ENCODE data around the gene UBAP2. TPM values are rescaled to one million over a fixed set of nuclear protein-coding genes. Genes with fewer than 3 reads are reported as not detected.

Gene UBAP2, protein sequence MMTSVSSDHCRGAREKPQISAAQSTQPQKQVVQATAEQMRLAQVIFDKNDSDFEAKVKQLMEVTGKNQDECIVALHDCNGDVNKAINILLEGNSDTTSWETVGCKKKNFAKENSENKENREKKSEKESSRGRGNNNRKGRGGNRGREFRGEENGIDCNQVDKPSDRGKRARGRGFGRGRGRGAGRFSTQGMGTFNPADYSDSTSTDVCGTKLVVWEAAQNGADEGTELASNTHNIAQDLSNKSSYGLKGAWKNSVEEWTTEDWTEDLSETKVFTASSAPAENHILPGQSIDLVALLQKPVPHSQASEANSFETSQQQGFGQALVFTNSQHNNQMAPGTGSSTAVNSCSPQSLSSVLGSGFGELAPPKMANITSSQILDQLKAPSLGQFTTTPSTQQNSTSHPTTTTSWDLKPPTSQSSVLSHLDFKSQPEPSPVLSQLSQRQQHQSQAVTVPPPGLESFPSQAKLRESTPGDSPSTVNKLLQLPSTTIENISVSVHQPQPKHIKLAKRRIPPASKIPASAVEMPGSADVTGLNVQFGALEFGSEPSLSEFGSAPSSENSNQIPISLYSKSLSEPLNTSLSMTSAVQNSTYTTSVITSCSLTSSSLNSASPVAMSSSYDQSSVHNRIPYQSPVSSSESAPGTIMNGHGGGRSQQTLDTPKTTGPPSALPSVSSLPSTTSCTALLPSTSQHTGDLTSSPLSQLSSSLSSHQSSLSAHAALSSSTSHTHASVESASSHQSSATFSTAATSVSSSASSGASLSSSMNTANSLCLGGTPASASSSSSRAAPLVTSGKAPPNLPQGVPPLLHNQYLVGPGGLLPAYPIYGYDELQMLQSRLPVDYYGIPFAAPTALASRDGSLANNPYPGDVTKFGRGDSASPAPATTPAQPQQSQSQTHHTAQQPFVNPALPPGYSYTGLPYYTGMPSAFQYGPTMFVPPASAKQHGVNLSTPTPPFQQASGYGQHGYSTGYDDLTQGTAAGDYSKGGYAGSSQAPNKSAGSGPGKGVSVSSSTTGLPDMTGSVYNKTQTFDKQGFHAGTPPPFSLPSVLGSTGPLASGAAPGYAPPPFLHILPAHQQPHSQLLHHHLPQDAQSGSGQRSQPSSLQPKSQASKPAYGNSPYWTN
- total RNA-seq (2022; extraction: Qiagen RNA extraction) = 33.9 to 54.6 TPM (median 52.5 TPM) in 5 replicates

DNA sequence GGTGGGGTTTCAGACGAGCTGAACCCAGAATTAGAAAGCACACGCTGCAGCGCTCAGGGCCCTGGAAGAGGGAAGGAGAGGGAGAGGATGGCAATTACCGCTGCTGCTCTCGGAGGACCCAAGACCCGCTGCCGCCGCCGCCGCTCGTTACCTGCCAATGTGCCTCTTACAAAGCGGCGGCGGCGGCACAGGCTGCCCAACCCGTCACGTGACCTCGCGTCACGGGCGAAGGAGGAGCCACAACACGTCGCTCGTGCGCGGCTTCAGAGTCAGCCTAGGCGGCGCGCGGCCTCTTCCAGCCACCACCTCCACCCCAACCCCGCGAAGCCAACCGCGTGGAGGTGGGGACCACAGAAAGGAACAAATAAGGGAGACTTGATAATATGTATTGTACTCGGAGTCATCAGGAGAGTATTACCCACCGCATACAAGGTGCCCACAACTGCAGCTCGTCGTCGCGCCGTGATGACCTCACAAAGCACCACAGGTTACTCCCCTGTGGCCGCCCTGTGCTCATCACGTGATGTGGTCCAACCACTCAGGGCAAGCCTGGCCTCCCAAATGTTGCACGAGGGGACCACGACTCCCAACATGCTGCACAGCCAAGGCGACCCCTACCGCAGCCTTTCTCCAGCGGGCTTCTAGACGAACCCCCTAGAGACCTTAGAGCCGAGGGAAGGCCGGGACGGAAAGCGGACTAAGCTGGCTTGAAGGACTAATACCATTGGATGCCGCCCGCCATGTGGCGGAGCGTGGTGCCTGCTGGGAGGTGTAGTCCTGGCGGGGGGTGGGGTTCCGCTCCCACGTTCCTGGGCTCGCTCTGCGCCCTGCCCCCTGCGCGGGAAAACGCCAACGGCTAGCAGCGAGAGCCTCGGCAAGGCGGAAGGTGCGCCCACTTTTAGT lies at the start of gene UBAP2:
UBAP2 (minus strand) TSS at position 161 of the 903 bp plus-strand sequence. CDS start 31,739 bp downstream, outside the sequence.

Other genes with a start within 250 kb of the UBAP2 start
- gene UBE2R2, start 231.7 kb downstream of the UBAP2 start, total RNA-seq (2022; extraction: Qiagen RNA extraction) = 40.8 to 46.4 TPM (median 44.9 TPM) in 5 replicates
- 34.8 to 44.8 TPM (median 41.4 TPM) in 5 replicates for gene DCAF12, start 77.8 kb upstream of the UBAP2 start, total RNA-seq (2022; extraction: Qiagen RNA extraction)
- gene UBAP1, start 130.2 kb upstream of the UBAP2 start, total RNA-seq (2022; extraction: Qiagen RNA extraction) = 52.4 to 60.9 TPM (median 57.8 TPM) in 5 replicates